ENCODE data around the gene ZNF407. TPM values are rescaled to one million over a fixed set of nuclear protein-coding genes. Genes with fewer than 3 reads are reported as not detected.

ZNF407 gene
- total and polyA plus RNA-seq, 2 of the 13 experiments (the other 11 are each of a cell fraction or from before 2014, with no cell fraction given), result 2.3 to 8.7 TPM

GRCh38 chr18:74961596-74961995 is 363.9 kb downstream of the ZNF407 start:
- H3K79me2 ChIP-seq (ENCODE audit: insufficient read depth, low read length), result no peaks in the 10 kb centered on the region
- intact Hi-C loops (cut with micrococcal nuclease; ENCODE audit: unreplicated experiment) (no loop called here), in situ Hi-C loops (cut with HindIII; ENCODE audit: extremely low pct_ligation_motif_present, low pct_unique_long_range_greater_than_20kb) (loop anchor here (10.0 kb wide), 1 partner anchor 297 kb away; no protein-coding TSS in a partner anchor)
- BruUV-seq (replicated peaks), result no TSS peak
- H3K4me2 ChIP-seq (ENCODE audit: low read depth, low read length), result no peak overlapping the region
- no peak for ATAC-seq
- H3K4me3 ChIP-seq (replicated peaks in 1 of 3; ENCODE audit: insufficient read depth in 1 of 3, low read depth in 2 of 3, low read length in 3 of 3), result no peak overlapping the region
- DNase-seq (ENCODE audit: low spot score), result no peak
- ChIA-PET POLR2A (no interaction called here), CTCF (ENCODE audit: low intra/inter-chr PET ratio, low total read pairs) (no interaction called here)
- H3K36me3 ChIP-seq (replicated peaks in 1 of 2; ENCODE audit: control insufficient read depth in 1 of 2, insufficient read depth in 2 of 2, low read length in 2 of 2), result no peaks in the 10 kb centered on the region; a peak in 1 of 5 replicates
- H2AFZ ChIP-seq (ENCODE audit: low read length), result no peak overlapping the region
- H3K9me3 ChIP-seq (ENCODE audit: low read length), result no peaks in the 10 kb centered on the region
- no peak for FAIRE-seq
- H3K9ac ChIP-seq (ENCODE audit: insufficient read depth, low read depth, low read length), result no peak overlapping the region
- H4K20me1 ChIP-seq (ENCODE audit: insufficient read depth, low read length), result no peaks in the 10 kb centered on the region
- TF ChIP-seq ZNF451 (CRISPR knock-in tag; IDR thresholded peaks at IDR 0.05), result no peak
- TF ChIP-seq NFIC (IDR thresholded peaks at IDR 0.05; ENCODE audit: low read length), result no peak
- TF ChIP-seq ZNF205 (CRISPR knock-in tag; IDR thresholded peaks at IDR 0.05), result no peak
- no peak for TF ChIP-seq NFKBIZ (CRISPR knock-in tag; IDR thresholded peaks at IDR 0.05)
- no peak for TF ChIP-seq SETDB1 (CRISPR knock-in tag; IDR thresholded peaks at IDR 0.05; ENCODE audit: borderline replicate concordance)
- no peak for TF ChIP-seq CHD4 (IDR thresholded peaks at IDR 0.05; ENCODE audit: borderline replicate concordance, low read length)
- TF ChIP-seq ATRX (CRISPR knock-in tag; IDR thresholded peaks at IDR 0.05; ENCODE audit: borderline replicate concordance), result no peak
- TF ChIP-seq RARG (CRISPR knock-in tag; IDR thresholded peaks at IDR 0.05; ENCODE audit: low read depth), result no peak
- TF ChIP-seq REL (CRISPR knock-in tag; conservative IDR thresholded peaks at IDR 0.05), result no peak
- no peak for TF ChIP-seq ZSCAN30 (CRISPR knock-in tag; IDR thresholded peaks at IDR 0.05)
- no peaks in the 10 kb centered on the region for H3K4me1 ChIP-seq (ENCODE audit: insufficient read depth, low read length)
- H3K27me3 ChIP-seq (ENCODE audit: control insufficient read depth in 1 of 2, insufficient read depth in 2 of 2, low read length in 2 of 2), result no peaks in the 10 kb centered on the region
- 93% methylated on average over 6 of the region's 6 CpGs for WGBS (ENCODE audit: low lambda C conversion rate)
- no peak overlapping the region for H3K27ac ChIP-seq (ENCODE audit: extremely low read length, insufficient read depth, low read length)
